ENCODE data around the gene LPP.

GRCh38 chr3:188680189-188680588 is 526.2 kb downstream of the LPP start:
- no peak for TF ChIP-seq CTCF (IDR thresholded peaks at IDR 0.05; ENCODE audit: insufficient read depth, low read length)
- no peak for TF ChIP-seq POLR2AphosphoS5 (IDR thresholded peaks at IDR 0.05; ENCODE audit: low read depth)
- TF ChIP-seq GABPA (IDR thresholded peaks at IDR 0.05; ENCODE audit: low read depth), result no peak
- TF ChIP-seq, protein P1, sequence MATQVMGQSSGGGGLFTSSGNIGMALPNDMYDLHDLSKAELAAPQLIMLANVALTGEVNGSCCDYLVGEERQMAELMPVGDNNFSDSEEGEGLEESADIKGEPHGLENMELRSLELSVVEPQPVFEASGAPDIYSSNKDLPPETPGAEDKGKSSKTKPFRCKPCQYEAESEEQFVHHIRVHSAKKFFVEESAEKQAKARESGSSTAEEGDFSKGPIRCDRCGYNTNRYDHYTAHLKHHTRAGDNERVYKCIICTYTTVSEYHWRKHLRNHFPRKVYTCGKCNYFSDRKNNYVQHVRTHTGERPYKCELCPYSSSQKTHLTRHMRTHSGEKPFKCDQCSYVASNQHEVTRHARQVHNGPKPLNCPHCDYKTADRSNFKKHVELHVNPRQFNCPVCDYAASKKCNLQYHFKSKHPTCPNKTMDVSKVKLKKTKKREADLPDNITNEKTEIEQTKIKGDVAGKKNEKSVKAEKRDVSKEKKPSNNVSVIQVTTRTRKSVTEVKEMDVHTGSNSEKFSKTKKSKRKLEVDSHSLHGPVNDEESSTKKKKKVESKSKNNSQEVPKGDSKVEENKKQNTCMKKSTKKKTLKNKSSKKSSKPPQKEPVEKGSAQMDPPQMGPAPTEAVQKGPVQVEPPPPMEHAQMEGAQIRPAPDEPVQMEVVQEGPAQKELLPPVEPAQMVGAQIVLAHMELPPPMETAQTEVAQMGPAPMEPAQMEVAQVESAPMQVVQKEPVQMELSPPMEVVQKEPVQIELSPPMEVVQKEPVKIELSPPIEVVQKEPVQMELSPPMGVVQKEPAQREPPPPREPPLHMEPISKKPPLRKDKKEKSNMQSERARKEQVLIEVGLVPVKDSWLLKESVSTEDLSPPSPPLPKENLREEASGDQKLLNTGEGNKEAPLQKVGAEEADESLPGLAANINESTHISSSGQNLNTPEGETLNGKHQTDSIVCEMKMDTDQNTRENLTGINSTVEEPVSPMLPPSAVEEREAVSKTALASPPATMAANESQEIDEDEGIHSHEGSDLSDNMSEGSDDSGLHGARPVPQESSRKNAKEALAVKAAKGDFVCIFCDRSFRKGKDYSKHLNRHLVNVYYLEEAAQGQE (IDR thresholded peaks at IDR 0.05; ENCODE audit: insufficient replicate concordance, low read depth), result no peak
